SJCRH30 (cell line): Measurements from ENCODE around the gene ATP8B2. TPM values are rescaled to one million over a fixed set of nuclear protein-coding genes. Genes with fewer than 3 reads are reported as not detected.
A peak's percentile ranks its signal among the peaks of the same experiment; 100 is the strongest.
"Not testable (repeated sequence)": the region's sequence is repeated elsewhere in the genome, so short reads cannot be mapped to it uniquely, and the experiment has no call there.

ENCODE experiments used
- DNase-seq, 2 experiments: peaks; one replicate each; pipeline ENCODE4 v3.0.0-alpha.2; 2015 to 2020
- H3K27ac ChIP-seq: fragments of 250-450 bp; sonication (Bioruptor Pico); 2 replicates; pipeline ENCODE4 v1.5.1; 2020; ENCODE audit warnings: mild to moderate bottlenecking, moderate library complexity
- H3K27me3 ChIP-seq: fragments of 250-450 bp; sonication (Bioruptor Pico); 2 replicates; pipeline ENCODE4 v1.5.1; 2020; ENCODE audit warnings: mild to moderate bottlenecking, moderate library complexity
- H3K36me3 ChIP-seq: fragments of 250-450 bp; sonication (Bioruptor Pico); 2 replicates; pipeline ENCODE4 v1.5.1; 2020; ENCODE audit warnings: mild to moderate bottlenecking, moderate library complexity
- H3K4me1 ChIP-seq: fragments of 250-450 bp; sonication (Bioruptor Pico); 2 replicates; pipeline ENCODE4 v1.5.1; 2020; ENCODE audit warnings: mild to moderate bottlenecking, moderate library complexity
- H3K4me3 ChIP-seq: fragments of 250-450 bp; sonication (Bioruptor Pico); 2 replicates; pipeline ENCODE4 v1.5.1; 2020; ENCODE audit warnings: mild to moderate bottlenecking, moderate library complexity
- H3K9me3 ChIP-seq: fragments of 250-450 bp; sonication (Bioruptor Pico); replicated peaks from 2 replicates; pipeline ENCODE4 v1.5.1; 2020; ENCODE audit warnings: mild to moderate bottlenecking, moderate library complexity
- total RNA-seq: library from RNA; depleted of rRNA; stranded (reverse); fragments of >200 nt; shearing (Covaris generic); gene quantifications from 2 replicates; pipeline ENCODE4 v1.2.3, GENCODE V29; 2014

ATP8B2 gene
- total RNA-seq, 1 experiment from 2014 or later = 21.2 TPM

DNA sequence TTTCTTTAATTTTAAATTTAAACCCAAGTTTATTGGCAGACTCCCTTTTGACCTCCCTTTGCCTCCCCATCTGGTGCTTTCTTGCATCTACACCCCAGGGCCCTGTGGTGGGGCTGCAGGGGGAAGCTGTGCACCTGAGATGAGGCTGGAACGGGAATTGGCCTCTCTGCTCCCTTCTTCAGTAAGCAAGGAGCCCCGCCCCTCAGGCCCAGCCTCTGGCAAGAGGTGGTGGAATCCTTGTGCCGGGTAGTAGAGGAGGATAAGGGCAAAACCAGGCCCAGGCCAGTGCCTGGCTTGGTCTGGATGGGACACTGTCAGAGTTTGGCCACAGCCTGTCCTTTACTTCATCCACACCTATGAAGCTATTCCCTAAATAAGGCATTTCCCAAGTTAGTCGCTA, 25.1 kb downstream of the ATP8B2 start:
- peaks cover 12% of the 10 kb centered on the region for H3K36me3 ChIP-seq
- H3K9me3 ChIP-seq = no peaks in the 10 kb centered on the region
- H3K4me3 ChIP-seq = no peak overlapping the region
- H3K27me3 ChIP-seq = no peaks in the 10 kb centered on the region
- no peak overlapping the region for H3K27ac ChIP-seq
- H3K4me1 ChIP-seq = 0 out of 2 replicates have a peak, but pooled peaks cover 3% of the 10 kb centered on the region
- no peak for DNase-seq

DNA sequence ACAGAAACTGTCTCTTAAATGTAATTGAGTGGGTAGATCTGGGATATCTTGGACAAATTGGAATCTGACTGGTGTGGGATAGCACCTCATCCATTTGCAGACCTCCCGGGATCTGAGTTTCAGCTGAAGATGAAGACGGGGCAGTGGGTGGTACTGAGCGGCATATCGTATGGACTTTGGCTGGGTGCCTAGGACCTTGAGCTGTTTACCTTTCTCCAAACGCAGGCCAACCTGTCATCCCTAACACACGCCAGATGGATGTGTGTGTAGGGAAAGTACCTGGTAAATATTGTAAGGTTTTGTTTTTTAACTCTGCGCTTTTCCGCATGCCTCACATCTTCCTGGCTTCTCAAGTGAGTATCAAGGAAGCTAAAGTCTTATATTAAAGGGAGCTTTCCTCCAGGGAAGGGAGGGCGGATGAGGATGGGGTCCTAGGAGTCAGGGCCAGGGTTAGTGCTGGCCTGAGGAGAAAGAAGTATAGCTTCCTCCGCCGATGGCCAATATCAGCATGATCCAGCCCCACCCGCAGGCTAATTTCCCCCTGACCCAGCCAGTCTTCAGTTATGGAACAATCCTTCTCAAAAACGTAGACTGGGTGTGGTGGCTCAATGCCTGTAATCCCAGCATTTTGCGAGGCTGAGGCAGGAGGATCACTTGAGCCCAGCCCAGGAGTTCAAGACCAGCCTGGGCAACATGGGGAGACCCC, 26.2 kb downstream of the ATP8B2 start:
- peaks cover 3% of the 10 kb centered on the region; the same call in 1 of the 2 replicates for H3K36me3 ChIP-seq
- H3K4me1 ChIP-seq = 0 out of 2 replicates have a peak, but pooled peaks cover 3% of the 10 kb centered on the region
- H3K27me3 ChIP-seq = no peaks in the 10 kb centered on the region
- DNase-seq = no peak
- no peak overlapping the region for H3K4me3 ChIP-seq
- no peaks in the 10 kb centered on the region for H3K9me3 ChIP-seq
- H3K27ac ChIP-seq = no peak overlapping the region

DNA sequence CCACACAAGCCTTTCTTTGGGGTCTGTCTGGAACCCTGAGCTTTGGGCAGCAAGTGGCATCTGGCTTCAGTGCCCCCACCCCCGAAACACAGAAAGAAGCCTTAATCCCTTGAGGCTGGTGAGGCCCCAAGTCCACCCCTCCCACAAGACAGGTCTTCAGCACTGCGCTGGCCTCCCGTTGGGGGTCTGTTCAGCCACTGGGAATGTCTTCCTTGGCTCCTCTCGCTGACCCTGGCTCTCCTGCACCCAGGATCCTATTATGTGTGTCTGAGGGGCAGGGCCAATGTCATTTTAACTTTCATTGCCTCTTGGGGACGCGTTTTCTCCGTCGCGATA, 26.9 kb downstream of the ATP8B2 start:
- no peaks in the 10 kb centered on the region for H3K27me3 ChIP-seq
- peaks cover 3% of the 10 kb centered on the region; the same call in 1 of the 2 replicates for H3K36me3 ChIP-seq
- H3K4me1 ChIP-seq = 0 out of 2 replicates have a peak, but pooled peaks cover 3% of the 10 kb centered on the region
- H3K27ac ChIP-seq = no peak overlapping the region
- DNase-seq = no peak
- no peaks in the 10 kb centered on the region for H3K9me3 ChIP-seq
- no peak overlapping the region for H3K4me3 ChIP-seq

DNA sequence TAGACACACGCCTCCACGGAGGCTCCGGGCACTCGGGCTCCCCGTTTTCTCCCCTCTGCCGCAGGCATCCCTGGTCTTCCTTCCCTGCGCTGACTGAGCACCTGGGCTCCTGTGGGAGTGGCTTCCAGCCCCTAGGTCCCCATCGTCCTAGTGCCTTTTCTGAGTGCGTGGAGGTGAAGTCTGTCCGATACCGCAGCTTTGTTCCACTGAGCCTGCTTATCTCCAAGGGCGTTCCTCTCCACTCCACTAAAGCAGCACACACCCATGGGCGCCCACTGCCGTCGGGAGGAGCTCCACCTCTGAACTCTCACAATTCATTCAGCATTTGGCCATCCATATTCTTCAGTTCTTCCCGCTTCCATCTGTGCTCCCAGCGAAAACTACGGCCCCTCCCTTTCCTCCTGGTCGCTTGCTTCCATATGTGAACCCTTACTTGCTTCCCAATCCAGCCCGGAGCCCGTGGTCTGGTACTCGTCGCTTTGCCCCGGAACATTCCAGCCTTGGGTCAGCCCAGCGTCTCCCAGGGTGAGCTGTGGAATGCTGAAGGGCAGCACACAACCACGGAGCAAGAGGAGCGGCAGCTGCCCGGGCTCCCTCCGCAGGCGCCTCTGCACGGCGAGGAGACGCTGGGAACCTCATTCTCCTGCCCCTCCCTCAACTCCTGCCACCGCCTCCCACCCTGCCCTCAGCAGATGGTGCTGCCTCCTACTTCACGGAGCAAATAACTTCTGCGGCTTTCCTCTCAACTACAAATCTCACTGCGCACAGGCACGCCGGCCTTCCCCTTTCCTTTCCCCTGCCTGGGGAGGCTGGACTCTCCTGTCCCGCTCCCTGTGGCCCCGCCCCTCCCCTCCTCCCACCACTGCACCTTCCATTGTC, 27.5 kb downstream of the ATP8B2 start:
- Histone ChIP-seq H3K27me3 (no peaks in the 10 kb centered on the region), H3K27ac (no peak overlapping the region; the same call in 1 of the 2 replicates), H3K4me1 (0 out of 2 replicates have a peak, but pooled peaks cover 3% of the 10 kb centered on the region), H3K4me3 (peak overlapping the region; percentile 43), H3K9me3 (no peaks in the 10 kb centered on the region), H3K36me3 (peaks cover 3% of the 10 kb centered on the region; the same call in 1 of the 2 replicates)
- peak; percentile 67 to 75 for DNase-seq

DNA sequence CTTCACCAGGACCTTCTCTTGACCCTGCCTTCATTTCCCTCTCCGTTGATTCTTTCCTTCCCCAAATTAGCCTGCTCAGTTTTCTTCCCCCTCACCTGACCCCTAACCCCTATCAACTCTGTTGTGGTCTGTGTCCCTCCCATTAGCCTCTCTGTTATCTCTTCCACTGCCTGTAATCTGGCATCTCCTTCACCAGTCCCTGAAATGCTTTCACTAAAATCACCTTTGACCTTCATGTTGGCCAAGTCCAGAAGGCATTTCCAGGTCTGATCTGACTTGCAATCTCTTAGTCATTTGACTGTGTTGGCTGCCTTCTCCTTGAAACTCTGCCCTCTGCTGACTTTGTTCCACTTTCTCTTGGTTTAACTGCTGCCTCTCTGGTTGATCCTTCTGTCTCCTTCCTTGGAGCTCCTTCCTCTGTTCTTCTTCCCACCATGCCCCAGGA, 28.2 kb downstream of the ATP8B2 start:
- peak in 1 of 2 experiments; percentile 37 for DNase-seq
- Histone ChIP-seq H3K9me3 (no peaks in the 10 kb centered on the region), H3K4me1 (0 out of 2 replicates have a peak, but pooled peaks cover 3% of the 10 kb centered on the region), H3K27me3 (no peaks in the 10 kb centered on the region), H3K36me3 (peaks cover 3% of the 10 kb centered on the region; the same call in 1 of the 2 replicates), H3K27ac (no peak overlapping the region), H3K4me3 (peak overlapping the region; percentile 43)

DNA sequence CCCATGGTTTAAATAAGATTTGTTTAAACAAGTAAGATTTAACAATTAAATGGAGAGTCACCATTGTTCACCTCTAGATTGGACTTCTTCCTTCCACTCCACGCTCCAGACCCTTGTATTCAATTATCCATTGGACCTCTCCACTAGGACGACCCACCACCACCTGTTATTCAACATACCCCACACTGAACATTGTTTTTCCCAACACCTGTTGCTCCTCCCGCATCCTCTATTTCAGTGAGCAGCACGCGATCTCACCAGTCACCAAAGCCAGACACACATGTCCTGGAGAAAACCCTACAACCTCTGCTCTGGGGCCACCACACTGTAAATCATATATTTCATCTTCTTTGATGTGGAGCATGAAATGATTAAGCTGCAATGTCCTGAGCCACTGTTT, 28.6 kb downstream of the ATP8B2 start:
- H3K36me3 ChIP-seq = peaks cover 2% of the 10 kb centered on the region; the same call in 1 of the 2 replicates
- DNase-seq = peak in 1 of 2 experiments; percentile 29
- H3K27ac ChIP-seq = no peak overlapping the region
- no peaks in the 10 kb centered on the region for H3K9me3 ChIP-seq
- H3K27me3 ChIP-seq = no peaks in the 10 kb centered on the region
- 0 out of 2 replicates have a peak, but pooled peaks cover 3% of the 10 kb centered on the region for H3K4me1 ChIP-seq
- no peak overlapping the region for H3K4me3 ChIP-seq

DNA sequence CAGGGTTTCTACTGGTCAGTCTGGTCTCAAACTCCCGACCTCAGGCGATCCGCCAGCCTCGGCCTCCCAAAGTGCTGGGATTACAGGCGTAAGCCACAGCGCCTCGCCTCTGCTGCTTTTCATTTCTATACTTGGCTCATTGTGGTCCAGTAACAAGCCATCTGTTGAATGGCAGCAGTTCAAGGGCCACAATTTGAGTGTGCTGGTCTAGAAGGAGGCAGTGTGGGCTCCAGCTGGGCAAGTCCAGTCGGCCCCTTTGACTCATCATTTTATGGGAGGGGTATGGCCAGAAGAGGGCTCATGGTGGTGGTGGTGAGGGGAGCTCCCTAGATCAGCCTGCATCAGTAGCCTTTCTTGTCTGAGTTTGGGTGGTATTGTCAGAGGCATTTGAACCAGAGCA, 33.2 kb downstream of the ATP8B2 start:
- Histone ChIP-seq H3K36me3 (no peaks in the 10 kb centered on the region), H3K9me3 (no peaks in the 10 kb centered on the region), H3K27ac (no peak overlapping the region), H3K4me3 (no peak overlapping the region), H3K27me3 (no peaks in the 10 kb centered on the region), H3K4me1 (0 out of 2 replicates have a peak, but pooled peaks cover 3% of the 10 kb centered on the region)
- no peak for DNase-seq

DNA sequence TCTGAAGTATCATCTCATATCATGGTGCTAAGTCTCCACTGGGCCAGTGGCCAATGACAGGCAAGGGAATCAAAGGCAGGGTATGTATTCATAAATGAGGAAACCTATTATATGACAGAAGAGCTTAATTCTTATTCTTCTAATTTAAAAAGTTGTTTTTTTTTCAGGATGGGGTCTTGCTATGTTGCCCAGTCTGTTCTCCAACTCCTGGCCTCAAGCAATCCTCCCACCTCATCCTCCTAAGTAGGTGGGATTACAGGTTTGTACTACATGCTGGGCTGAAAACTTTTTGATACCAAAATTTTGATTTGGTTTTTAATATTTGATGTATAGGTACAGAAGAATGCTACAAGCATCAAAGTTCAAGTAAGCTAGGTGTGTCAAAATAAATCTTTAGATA, 35.0 kb downstream of the ATP8B2 start:
- H3K27me3 ChIP-seq = no peaks in the 10 kb centered on the region
- H3K4me3 ChIP-seq = no peak overlapping the region
- H3K4me1 ChIP-seq = no peaks in the 10 kb centered on the region
- H3K27ac ChIP-seq = no peak overlapping the region
- DNase-seq = no peak
- no peaks in the 10 kb centered on the region for H3K36me3 ChIP-seq
- no peaks in the 10 kb centered on the region for H3K9me3 ChIP-seq

DNA sequence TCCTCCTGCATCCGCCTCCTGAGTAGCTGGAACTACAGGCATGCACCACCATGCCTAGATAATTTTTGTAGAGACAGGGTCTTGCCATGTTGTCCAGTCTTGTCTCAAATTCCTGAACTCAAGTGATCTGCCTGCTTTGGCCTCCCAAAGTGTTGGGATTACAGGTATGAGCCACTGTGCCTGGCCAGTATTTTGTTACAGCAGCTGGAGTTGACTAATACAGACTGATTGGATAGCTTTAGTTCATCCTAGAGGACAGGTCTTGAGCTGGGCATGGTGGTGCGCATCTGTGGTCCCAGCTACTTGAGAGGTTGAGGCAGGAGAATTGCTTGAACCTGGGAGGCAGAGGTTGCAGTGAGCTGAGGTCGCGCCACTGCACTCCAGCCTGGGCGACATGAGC, 35.6 kb downstream of the ATP8B2 start:
- not testable (repeated sequence) for H3K27ac ChIP-seq, H3K9me3 ChIP-seq, H3K4me3 ChIP-seq, H3K27me3 ChIP-seq, H3K4me1 ChIP-seq, H3K36me3 ChIP-seq, DNase-seq

DNA sequence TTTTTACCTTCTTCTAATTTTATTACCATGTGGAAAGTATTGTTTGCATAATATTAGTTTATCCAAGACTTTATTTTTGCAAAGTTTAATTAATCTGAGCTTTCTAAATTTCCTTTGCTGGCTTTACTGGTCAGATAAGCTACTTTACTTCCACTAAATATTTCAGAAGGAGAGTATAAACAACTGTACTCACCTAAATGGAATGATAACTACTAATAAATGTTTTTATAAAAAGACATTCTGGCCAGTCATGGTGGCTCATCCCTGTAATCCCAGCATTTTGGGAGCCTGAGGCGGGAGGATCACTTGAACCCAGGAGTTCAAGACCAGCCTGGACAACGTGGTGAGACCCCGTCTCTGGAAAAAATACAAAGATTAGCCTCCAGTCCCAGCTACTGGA, 36.0 kb downstream of the ATP8B2 start:
- DNase-seq = no peak
- Histone ChIP-seq H3K27ac (no peak overlapping the region), H3K4me1 (no peaks in the 10 kb centered on the region)

DNA sequence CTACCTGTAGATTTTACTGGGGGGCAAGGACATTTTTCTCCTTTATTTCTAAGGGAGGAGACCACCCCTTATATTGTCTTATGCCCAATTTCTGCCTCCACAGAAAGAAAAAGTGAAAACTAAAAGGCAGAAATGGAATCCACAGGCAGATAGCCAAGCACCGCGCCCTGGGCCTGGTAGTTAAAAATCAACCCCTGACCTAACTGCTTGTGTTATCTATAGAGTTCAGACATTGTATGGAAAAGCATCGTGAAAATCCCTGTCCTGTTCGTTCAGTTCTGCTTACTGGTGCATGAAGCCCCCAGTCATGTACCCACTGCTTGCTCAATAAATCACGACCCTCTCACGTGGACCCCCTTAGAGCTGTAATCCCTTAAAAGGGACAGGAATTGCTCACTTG, 46.1 kb downstream of the ATP8B2 start:
- no peak overlapping the region for H3K4me3 ChIP-seq
- DNase-seq = no peak
- H3K27ac ChIP-seq = no peak overlapping the region
- H3K27me3 ChIP-seq = no peaks in the 10 kb centered on the region
- no peaks in the 10 kb centered on the region for H3K36me3 ChIP-seq
- no peaks in the 10 kb centered on the region for H3K9me3 ChIP-seq
- H3K4me1 ChIP-seq = no peaks in the 10 kb centered on the region

More for the DNA sequence above, 36.0 kb downstream of the ATP8B2 start:
- Histone ChIP-seq H3K27me3 (no peaks in the 10 kb centered on the region), H3K9me3 (no peaks in the 10 kb centered on the region), H3K36me3 (no peaks in the 10 kb centered on the region), H3K4me3 (no peak overlapping the region)

DNA sequence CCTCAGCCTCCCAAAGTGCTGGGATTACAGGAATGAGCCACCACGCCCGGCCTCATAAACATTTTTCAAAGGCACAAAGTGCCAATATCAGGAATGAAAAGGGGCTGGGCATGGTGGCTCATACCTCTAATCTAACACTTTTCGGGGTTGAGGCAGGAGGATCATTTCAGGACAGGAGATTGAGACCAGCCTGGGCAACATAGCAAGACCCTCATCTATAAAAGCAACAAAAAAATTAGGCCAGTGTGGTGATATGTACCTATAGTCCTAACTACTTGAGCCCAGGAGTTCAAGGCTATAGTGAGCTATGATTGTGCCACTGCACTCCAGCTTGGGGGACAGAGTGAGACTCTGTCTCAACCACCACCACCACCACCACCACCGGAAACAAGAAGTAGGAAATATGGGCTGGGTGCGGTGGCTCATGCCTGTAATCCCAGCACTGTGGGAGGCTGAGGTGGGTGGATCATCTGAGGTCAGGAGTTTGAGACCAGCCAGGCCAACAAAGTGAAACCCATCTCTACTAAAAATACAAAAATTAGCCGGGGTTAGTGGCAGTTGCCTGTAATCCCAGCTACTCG, 48.5 kb downstream of the ATP8B2 start:
- not testable (repeated sequence) for H3K27ac ChIP-seq, DNase-seq, H3K36me3 ChIP-seq, H3K9me3 ChIP-seq, H3K27me3 ChIP-seq, H3K4me3 ChIP-seq, H3K4me1 ChIP-seq

DNA sequence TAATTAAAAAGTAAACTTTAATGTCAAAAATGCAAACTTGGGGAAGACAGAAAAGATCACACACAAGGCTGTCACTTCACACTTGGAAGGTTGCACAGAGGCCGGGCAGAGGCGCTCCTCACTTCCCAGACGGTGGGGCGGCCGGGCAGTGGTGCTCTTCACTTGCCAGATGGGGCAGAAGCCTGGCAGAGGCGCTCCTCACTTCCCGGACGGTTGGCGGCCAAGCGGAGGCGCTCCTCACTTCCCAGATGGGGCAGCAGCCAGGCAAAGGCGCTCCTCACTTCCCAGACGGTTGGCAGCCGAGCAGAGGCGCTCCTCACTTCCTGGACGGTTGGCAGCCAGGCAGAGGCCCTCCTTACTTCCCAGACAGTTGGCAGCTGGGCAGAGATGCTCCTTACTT, 54.0 kb downstream of the ATP8B2 start:
- Histone ChIP-seq H3K4me1 (no peaks in the 10 kb centered on the region), H3K27me3 (no peaks in the 10 kb centered on the region), H3K36me3 (no peaks in the 10 kb centered on the region), H3K4me3 (no peak overlapping the region), H3K27ac (no peak overlapping the region), H3K9me3 (no peaks in the 10 kb centered on the region)
- no peak for DNase-seq

DNA sequence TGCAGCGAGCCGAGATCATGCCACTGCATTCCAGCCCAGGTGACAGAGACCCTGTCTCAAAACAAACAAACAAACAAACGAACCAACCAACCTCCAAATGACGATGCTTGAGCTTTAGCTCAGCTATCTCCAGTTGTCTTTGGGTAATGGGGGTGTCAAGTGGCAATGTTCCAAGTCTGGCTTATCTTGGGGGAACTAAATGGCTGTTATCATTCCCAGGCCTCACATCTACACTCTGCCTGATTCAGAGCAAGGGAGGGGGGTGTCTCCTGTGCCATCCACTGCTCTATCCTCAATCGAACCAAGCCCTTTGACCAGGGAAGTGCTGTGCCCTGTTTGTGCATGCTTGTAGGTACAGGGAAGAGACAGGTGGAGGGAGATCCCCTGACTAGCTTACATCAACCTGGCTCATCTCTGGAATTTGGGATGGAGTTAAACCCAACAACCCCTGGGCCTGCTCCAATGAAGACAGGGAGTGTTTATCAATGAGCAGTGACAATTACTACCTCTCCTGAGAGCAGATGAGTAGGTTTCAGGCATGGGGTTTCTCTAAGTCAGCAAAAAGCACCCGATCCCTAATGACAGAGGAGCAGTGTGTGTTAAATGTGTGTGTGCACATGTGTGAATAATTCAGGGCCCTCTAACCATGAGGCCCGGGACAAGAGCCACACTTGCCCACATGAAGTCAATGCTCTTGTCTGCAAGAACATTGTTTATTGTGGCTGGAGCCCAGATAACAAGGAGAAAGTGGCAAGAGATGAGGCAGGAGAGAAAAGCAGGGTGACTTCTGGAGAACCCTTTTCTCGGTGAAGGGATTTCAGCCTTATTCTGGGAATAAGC, 59.5 kb downstream of the ATP8B2 start:
- Histone ChIP-seq H3K27me3 (no peaks in the 10 kb centered on the region), H3K9me3 (no peaks in the 10 kb centered on the region), H3K4me3 (no peak overlapping the region), H3K27ac (no peak overlapping the region), H3K36me3 (no peaks in the 10 kb centered on the region), H3K4me1 (no peaks in the 10 kb centered on the region)
- no peak for DNase-seq
